B cell (primary cell): Measurements from ENCODE around the gene DSC3. TPM values are rescaled to one million over a fixed set of nuclear protein-coding genes. Genes with fewer than 3 reads are reported as not detected.

Experiments
- ATAC-seq: fragments of 200-7000 bp; cut with Tn5 transposase; one replicate; pipeline ENCODE4 v1.10.0; 2021; ENCODE audit warnings: low read depth, mild to moderate bottlenecking, moderate number of reproducible peaks, moderate library complexity
- CTCF ChIA-PET: fragments of 350-600 bp; sonication (Branson Sonifier 250); formaldehyde crosslinking; loops from one replicate; lab custom pipeline; 2021; ENCODE audit warnings: antibody characterized with exemption, inconsistent platforms; lab: Charles Lee
- POLR2A ChIA-PET: fragments of 350-600 bp; sonication (Branson Sonifier 250); formaldehyde crosslinking; loops from one replicate; lab custom pipeline; 2021; ENCODE audit warnings: antibody characterized with exemption; lab: Charles Lee
- DNase-seq: peaks from one replicate; pipeline ENCODE4 v3.0.0; 2013
- H2AFZ ChIP-seq: 2 replicates; pipeline ENCODE4 v1.6.1; 2012; ENCODE audit warnings: mild to moderate bottlenecking, low read depth, low read length; ENCODE audit not compliant: insufficient read depth, poor library complexity, severe bottlenecking
- H3K27ac ChIP-seq, 2 donors: 1 replicate in 1 of 2; 2 replicates in 1 of 2; pipeline ENCODE4 v1.5.1; 2012 to 2013; ENCODE audit warnings: low read length in 2 of 2, mild to moderate bottlenecking in 2 of 2, moderate library complexity in 1 of 2
- H3K27me3 ChIP-seq, 4 experiments: fragments of 200-600 bp in 1 of 4; sonication (generic) in 1 of 4; replicated peaks in 1 of 4; 1 replicate in 2 of 4; 2 replicates in 2 of 4; pipeline versions ENCODE4 v1.6.1 to v1.7.0; 2013 to 2016; ENCODE audit warnings: low read length in 3 of 4, mild to moderate bottlenecking in 2 of 4, mixed read lengths in 1 of 4, moderate library complexity in 1 of 4; ENCODE audit not compliant: insufficient read depth in 4 of 4, control insufficient read depth in 3 of 4; ENCODE audit errors: control extremely low read depth in 1 of 4
- H3K36me3 ChIP-seq, 2 experiments: replicated peaks in 1 of 2; 1 replicate in 1 of 2; 2 replicates in 1 of 2; pipeline versions ENCODE4 v1.6.1 to v1.7.1; 2013; ENCODE audit warnings: low read length in 1 of 2; ENCODE audit not compliant: insufficient read depth in 2 of 2, control insufficient read depth in 1 of 2; ENCODE audit errors: control extremely low read depth in 1 of 2, extremely low read depth in 1 of 2
- H3K4me1 ChIP-seq, 2 donors: fragments of 200-600 bp in 1 of 2; sonication (generic) in 1 of 2; 1 replicate in 1 of 2; 2 replicates in 1 of 2; pipeline versions ENCODE4 v1.5.1 to v1.6.1; 2013 to 2017; ENCODE audit warnings: low read length in 2 of 2; ENCODE audit not compliant: control insufficient read depth in 2 of 2, insufficient read depth in 2 of 2
- H3K4me2 ChIP-seq: replicated peaks from 2 replicates; pipeline ENCODE3; 2012; ENCODE audit warnings: mild to moderate bottlenecking, low read depth, low read length; ENCODE audit not compliant: poor library complexity, severe bottlenecking
- H3K4me3 ChIP-seq, 5 experiments: fragments of 200-600 bp in 1 of 5; sonication (generic) in 1 of 5; 1 replicate in 3 of 5; 2 replicates in 2 of 5; pipeline versions ENCODE4 v1.5.1 to v1.7.0; 2011 to 2016; ENCODE audit warnings: low read length in 4 of 5, mild to moderate bottlenecking in 4 of 5, low read depth in 2 of 5, control low read depth in 1 of 5, moderate library complexity in 1 of 5; ENCODE audit not compliant: insufficient read depth in 1 of 5; ENCODE audit errors: control extremely low read depth in 1 of 5, extremely low read depth in 1 of 5
- H3K79me2 ChIP-seq: fragments of 200-600 bp; sonication (generic); one replicate; pipeline ENCODE4 v1.6.0; 2016; ENCODE audit warnings: low read length; ENCODE audit not compliant: control insufficient read depth, insufficient read depth
- H3K9ac ChIP-seq: fragments of 200-600 bp; sonication (generic); 2 replicates; pipeline ENCODE4 v1.6.1; 2017; ENCODE audit warnings: mild to moderate bottlenecking, low read length, moderate library complexity
- H3K9me3 ChIP-seq, 3 donors: one replicate each; pipeline versions ENCODE4 v1.6.1 to v1.7.1; 2013; ENCODE audit warnings: low read length in 2 of 3; ENCODE audit not compliant: control insufficient read depth in 2 of 3, insufficient read depth in 1 of 3; ENCODE audit errors: control extremely low read depth in 1 of 3
- H4K20me1 ChIP-seq: 2 replicates; pipeline ENCODE4 v1.6.0; 2012; ENCODE audit warnings: mild to moderate bottlenecking, low read length; ENCODE audit not compliant: insufficient read depth, control insufficient read depth, poor library complexity, severe bottlenecking
- H3K27ac Mint-ChIP-seq: one replicate; pipeline ENCODE4 v1.8.0; 2021; ENCODE audit warnings: mixed read lengths
- H3K27me3 Mint-ChIP-seq: one replicate; pipeline ENCODE4 v1.8.0; 2021; ENCODE audit warnings: mixed read lengths
- H3K4me1 Mint-ChIP-seq: one replicate; pipeline ENCODE4 v1.8.0; 2021; ENCODE audit warnings: mixed read lengths
- H3K4me3 Mint-ChIP-seq: one replicate; pipeline ENCODE4 v1.8.0; 2021; ENCODE audit warnings: mixed read lengths
- H3K9me3 Mint-ChIP-seq: one replicate; pipeline ENCODE4 v1.8.0; 2022; ENCODE audit warnings: mixed read lengths; ENCODE audit not compliant: insufficient read depth
- EZH2 ChIP-seq: IDR thresholded peaks from 2 replicates; pipeline ENCODE4 v1.6.1; 2012; ENCODE audit warnings: borderline replicate concordance, low read depth, mild to moderate bottlenecking, moderate library complexity, low read length; ENCODE audit not compliant: insufficient read depth, poor library complexity, severe bottlenecking
- WGBS: methylation state at CpG from one replicate; pipeline ENCODE4 v1.1.5; 2013; ENCODE audit warnings: missing lambda C conversion rate; ENCODE audit not compliant: insufficient coverage; 5-methylcytosine and 5-hydroxymethylcytosine counted together
- intact Hi-C: fragments of 100-400 bp; cut with micrococcal nuclease; formaldehyde crosslinking; loops from one replicate; pipeline ENCODE4 v1.10.0; 2022
- polyA plus RNA-seq: library from polyadenylated mRNA; depleted of rRNA; stranded (reverse); fragments of >200 nt; gene quantifications from 2 replicates; pipeline ENCODE4 v1.2.3, GENCODE V29; 2012
- total RNA-seq, 2 donors: library from RNA; stranded (reverse); fragments of 120-200 nt in 1 of 2; gene quantifications; 1 replicate in 1 of 2; 2 replicates in 1 of 2; pipeline versions ENCODE4 v1.2.3 to v1.2.4, GENCODE V29; 2013 to 2022
- TF ChIP-seq, protein P1 (sequence below): fragments of 200-600 bp; IDR thresholded peaks from one replicate; pipeline ENCODE4 v1.8.0; 2022; ENCODE audit warnings: antibody characterized with exemption, mild to moderate bottlenecking

DSC3 gene
- total and polyA plus RNA-seq, 2 donors (not counting 1 experiment from before 2014, with no cell fraction given) = not detected

GRCh38 chr18:31061945-31062344 is 19.4 kb upstream of the DSC3 start:
- 0% methylated on average over 2 of the region's 4 CpGs for WGBS
- no peak overlapping the region for H3K4me3 Mint-ChIP-seq
- Histone ChIP-seq H2AFZ (no peak overlapping the region), H3K9ac (no peak overlapping the region), H3K36me3 (no peaks in the 10 kb centered on the region), H3K27ac (no peak overlapping the region), H3K4me2 (no peak overlapping the region), H3K27me3 (no peaks in the 10 kb centered on the region), H3K79me2 (no peaks in the 10 kb centered on the region), H3K9me3 (no peaks in the 10 kb centered on the region), H4K20me1 (no peaks in the 10 kb centered on the region), H3K4me1 (no peaks in the 10 kb centered on the region), H3K4me3 (no peak overlapping the region)
- CTCF ChIA-PET = no interaction called here
- POLR2A ChIA-PET = no interaction called here
- no peaks in the 10 kb centered on the region for H3K4me1 Mint-ChIP-seq
- DNase-seq = no peak
- no peak for TF ChIP-seq EZH2
- TF ChIP-seq, protein P1, sequence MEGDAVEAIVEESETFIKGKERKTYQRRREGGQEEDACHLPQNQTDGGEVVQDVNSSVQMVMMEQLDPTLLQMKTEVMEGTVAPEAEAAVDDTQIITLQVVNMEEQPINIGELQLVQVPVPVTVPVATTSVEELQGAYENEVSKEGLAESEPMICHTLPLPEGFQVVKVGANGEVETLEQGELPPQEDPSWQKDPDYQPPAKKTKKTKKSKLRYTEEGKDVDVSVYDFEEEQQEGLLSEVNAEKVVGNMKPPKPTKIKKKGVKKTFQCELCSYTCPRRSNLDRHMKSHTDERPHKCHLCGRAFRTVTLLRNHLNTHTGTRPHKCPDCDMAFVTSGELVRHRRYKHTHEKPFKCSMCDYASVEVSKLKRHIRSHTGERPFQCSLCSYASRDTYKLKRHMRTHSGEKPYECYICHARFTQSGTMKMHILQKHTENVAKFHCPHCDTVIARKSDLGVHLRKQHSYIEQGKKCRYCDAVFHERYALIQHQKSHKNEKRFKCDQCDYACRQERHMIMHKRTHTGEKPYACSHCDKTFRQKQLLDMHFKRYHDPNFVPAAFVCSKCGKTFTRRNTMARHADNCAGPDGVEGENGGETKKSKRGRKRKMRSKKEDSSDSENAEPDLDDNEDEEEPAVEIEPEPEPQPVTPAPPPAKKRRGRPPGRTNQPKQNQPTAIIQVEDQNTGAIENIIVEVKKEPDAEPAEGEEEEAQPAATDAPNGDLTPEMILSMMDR = no peak
- ATAC-seq = no peak
- no peaks in the 10 kb centered on the region for H3K27me3 Mint-ChIP-seq
- intact Hi-C loops = no loop called here
- H3K9me3 Mint-ChIP-seq = no peaks in the 10 kb centered on the region
- H3K27ac Mint-ChIP-seq = no peak overlapping the region

- intact Hi-C loops = no loop called here
- no peak overlapping the region for H2AFZ ChIP-seq
- H3K4me1 ChIP-seq = no peaks in the 10 kb centered on the region
- Mint-ChIP-seq H3K27me3 (no peaks in the 10 kb centered on the region), H3K9me3 (peaks cover 2% of the 10 kb centered on the region), H3K4me1 (no peaks in the 10 kb centered on the region), H3K4me3 (no peak overlapping the region), H3K27ac (no peak overlapping the region)
- H4K20me1 ChIP-seq = no peaks in the 10 kb centered on the region
- no peak overlapping the region for H3K27ac ChIP-seq
- H3K9ac ChIP-seq = no peak overlapping the region
- DNase-seq = no peak
- ChIA-PET POLR2A (no interaction called here), CTCF (no interaction called here)
- H3K27me3 ChIP-seq = no peaks in the 10 kb centered on the region
- no peak overlapping the region for H3K4me2 ChIP-seq
- H3K79me2 ChIP-seq = no peaks in the 10 kb centered on the region
- H3K4me3 ChIP-seq = no peak overlapping the region
- 83% methylated on average over 1 of the region's 3 CpGs for WGBS
- no peak for ATAC-seq
- TF ChIP-seq EZH2 = no peak
- TF ChIP-seq, protein P1 = no peak
- no peaks in the 10 kb centered on the region for H3K36me3 ChIP-seq
- no peaks in the 10 kb centered on the region for H3K9me3 ChIP-seq
Observed at GRCh38 chr18:31058897-31059296, 16.4 kb upstream of the DSC3 start.
